HG03354 (cell line): ENCODE results near the gene ST7.

Experiments used
- ATAC-seq: cut with Tn5 transposase; IDR thresholded peaks from one replicate; pipeline ENCODE4 v1.9.1; 2021; ENCODE audit warnings: mild to moderate bottlenecking; ENCODE audit not compliant: unreplicated experiment, poor library complexity, severe bottlenecking

Gene ST7

DNA sequence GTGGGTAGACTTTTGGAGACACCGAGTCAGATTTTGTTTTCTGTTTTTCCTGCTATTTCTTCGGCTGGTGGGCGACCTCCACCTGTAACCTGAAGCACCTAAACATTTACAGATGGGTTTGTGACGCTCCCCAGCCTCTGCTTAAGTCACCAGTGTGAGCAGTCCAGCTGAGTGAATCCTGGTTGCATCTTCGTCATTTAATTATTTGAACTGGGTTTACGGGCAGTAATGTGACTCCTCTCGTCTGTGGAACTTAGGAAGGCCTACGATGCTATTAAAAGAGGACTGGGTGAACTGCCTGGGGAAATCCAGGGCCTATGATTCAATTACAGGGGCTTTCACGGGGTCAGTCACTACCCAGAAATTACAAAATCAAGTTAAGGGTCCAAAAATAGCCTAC is 317.1 kb downstream of the ST7 start:
- no peak for ATAC-seq

DNA sequence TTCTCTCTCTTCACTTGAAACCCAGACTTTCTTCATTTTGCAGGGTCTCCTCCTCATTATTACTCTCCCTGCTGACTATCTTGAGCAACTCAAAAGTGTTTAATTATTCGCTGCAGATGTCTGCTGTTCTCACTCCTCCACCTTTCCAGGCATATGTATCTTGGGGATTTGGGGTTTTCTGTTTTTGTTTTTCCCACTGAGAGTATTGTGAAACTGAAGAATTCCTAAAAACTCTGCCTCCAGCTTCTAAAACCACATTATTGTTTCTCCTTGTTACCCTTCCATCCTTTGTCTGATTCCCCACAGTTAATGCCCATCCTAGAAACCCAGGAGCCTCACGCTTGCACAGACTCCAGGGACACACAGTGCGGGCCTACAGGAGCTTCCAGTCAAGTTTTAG is 318.3 kb downstream of the ST7 start:
- ATAC-seq = no peak

GRCh38 chr7:117272017-117272759 is 318.9 kb downstream of the ST7 start:
- no peak for ATAC-seq

DNA sequence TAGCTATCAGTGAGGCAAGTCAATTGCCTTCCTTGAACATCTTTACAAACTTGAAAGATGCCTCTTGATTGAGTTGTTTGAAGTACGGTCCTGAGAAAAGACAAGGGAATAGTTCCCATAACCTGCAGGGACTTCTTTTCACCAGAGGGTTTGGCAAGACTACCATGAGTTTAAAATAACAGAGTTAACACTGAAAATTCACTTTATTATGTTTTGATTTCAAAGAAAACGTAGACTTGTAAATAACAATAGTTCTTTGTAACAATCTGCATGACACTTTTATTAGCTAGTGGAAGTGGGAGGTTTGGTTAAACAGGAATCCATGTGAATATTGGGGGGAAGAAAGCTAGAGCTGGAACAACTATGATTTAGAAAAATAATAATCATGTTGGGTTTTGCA is 320.0 kb downstream of the ST7 start:
- no peak for ATAC-seq

DNA sequence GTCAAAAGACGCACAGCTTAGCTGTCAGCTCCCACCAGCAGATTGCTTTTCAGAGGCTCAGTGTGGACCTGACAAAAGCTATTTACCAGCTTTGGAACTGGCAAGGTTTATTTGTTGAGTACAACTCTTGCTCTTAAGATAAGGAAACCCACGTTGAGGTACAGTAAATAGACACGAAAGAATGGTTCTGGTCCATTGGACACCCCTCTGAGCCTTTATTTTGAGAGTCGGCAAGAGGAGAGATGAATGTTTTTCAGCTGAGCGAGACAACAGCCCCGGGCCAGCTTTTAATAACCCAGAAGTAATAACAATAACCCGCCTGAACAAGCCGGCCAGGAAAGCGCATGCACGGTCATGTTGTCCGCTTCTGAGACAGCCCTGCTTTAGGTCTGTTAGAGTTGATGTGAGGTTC is 320.5 kb downstream of the ST7 start:
- ATAC-seq = no peak

DNA sequence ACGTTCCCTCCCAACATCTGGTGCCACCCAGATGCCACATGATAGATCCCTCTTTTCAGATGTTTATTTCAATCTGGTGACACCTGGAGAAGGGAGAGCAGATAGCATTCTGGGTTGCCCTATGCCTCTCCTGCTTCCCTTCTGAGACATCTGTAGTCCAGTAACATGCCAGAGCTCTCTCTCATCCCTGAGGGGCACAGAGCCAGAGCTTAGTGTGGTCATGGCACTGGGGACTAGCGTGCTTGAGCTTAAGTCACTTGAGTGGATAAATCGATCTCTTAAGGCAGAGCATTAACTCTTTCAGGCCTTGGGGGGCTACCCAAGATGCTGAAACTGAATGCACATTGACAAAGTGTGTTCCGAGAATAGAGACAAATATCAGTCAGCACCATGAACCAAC is 321.6 kb downstream of the ST7 start:
- no peak for ATAC-seq

- no peak for ATAC-seq
Observed at GRCh38 chr7:117277576-117277975, 324.3 kb downstream of the ST7 start.

- ATAC-seq = no peak
Observed at GRCh38 chr7:117278040-117278439, 324.7 kb downstream of the ST7 start.

- no peak for ATAC-seq
Observed at GRCh38 chr7:117279203-117279602, 325.9 kb downstream of the ST7 start.
